Fibroblast of skin of right quadriceps (primary cell): ENCODE measurements around the gene NR2E1.
A peak's percentile ranks its signal among the peaks of the same experiment; 100 is the strongest.

Experiments used
- DNase-seq: peaks from one replicate; pipeline ENCODE4 v3.0.0-alpha.2; 2013

The NR2E1 gene

DNA sequence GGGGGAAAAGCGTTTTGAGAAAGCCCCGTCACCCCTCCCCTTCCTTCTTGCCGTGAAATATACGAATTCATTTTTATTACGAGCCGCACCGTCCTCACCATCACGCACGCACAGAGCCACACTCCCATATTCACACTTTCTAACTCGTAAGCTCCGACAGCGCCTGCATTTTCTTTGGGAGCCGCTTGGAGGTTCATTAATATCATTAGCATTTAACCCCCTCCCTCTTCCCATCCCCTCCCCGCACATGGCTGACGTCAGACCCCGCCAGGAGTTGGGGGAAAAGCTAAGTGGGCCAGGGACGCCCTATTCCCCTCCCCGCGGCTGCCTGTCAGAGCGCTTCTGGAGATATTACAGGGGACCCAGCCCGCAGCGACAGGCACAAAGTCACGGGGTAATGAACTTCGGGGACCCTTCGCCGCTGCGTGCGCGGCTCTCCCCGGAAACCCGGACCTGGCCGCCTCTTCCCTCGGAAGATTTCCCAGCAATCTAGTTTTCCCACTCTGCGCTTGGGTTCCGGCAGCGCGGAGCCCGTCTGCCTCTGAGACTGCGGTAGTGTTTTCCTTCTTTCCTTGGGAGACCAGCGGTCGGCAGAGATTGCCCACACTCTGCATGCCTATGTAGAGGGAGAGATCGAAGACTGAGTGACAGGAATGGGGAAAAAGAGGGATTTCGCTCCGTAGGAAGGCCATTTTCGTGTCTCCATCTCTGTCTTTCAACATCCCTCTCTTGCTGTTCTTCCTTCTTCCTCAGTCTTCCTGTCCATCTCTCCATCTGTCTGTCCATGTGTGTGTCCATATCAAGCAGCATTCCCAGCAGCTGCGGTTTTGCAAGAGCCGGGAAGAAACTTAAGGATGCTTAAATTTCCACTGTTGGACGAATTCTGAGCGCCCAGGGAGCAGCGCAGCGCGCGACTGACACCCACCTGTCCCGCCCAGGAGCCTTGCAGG is at the start of gene NR2E1:
TSS of gene NR2E1 (plus strand) at position 309 of the 950 bp plus-strand sequence. CDS start 744 bp downstream, outside the sequence.
- DNase-seq: no peak

DNA sequence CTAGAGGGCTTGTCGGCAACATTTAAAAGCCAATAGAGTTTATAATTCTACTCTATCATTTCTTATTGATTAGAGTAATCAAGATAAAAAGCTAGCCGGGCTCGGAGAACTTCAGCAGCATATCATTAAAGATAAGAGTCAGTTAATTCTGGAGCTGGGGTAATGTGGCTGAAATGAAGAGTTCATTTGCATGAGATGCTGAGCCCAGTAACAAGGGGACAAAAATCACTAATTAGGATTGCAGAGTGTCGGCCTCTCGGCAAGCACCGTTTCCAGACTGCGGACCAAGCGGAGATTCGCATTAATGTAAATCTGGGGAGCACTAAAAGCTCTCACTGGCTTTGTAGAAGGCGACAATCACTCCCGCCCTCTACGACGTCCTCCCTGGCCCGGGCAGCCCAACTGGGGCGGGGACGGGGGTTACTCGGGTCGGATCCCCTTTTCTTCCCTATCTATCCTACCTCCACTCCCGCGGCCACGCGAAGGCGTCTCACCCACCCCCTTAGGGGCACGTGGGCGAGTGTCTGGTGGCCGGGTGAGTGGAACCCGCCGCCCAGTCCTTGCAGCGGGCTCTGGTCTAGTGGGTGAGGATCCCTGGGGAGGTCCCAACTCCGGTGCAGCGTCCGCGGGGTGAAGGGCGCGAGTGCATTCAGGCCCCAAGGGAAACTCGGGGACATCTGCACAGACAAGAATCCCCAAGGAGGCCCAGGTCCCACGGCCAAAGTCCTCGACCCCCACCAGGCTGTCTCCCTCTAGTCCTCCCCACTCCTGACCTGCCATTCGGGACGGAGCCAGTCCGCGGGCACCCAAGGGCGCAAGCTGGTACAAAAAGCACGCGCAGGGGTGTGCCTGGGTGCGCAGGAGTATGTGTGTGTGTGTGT is 49.0 kb upstream of the NR2E1 start:
- no peak for DNase-seq

DNA sequence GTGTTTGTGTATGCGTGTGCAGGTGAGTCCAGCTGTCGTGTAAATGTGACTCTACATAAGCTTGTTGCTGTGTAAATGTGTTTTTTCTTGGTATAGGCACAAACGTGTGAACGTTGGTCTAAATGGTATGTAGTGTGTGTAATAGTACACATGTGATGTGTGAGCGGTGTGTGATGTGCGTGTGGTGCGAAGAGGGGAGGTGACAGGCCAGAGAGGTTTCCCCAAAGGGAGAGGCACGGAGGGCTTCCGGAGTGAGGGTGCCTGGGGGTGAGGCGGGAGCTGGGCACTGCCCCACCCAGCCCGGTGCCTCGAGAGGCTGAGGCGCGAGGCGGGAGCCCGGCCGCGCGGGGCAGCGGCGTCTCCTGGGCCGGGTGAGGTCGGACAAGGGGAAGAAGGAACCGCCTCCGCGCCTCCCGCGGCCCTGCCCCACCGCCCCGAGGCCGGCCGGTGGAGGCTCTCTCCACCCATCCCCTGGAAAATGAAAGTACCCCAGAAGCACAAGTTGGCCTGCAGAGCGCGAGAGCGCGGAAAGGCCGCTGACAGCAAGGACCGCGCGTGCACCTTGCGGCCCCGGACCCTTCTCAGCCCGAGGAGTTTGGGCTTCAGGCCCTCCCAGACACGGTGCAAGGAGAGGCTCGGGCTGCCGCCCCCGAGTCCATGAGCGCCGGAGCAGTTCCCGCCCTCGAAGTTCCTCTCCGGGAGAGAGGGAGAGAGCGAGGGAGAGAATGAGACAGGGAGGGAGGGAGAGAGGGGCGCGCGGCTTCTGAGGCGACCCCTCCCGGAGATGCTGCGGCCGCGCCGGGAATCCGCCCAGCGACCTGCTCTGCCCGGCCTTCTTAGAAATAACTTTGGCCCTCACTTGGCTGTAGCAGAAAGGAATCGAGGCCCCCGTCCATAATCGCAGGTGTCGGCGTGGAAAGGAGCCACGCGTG is 48.1 kb upstream of the NR2E1 start:
- no peak for DNase-seq

DNA sequence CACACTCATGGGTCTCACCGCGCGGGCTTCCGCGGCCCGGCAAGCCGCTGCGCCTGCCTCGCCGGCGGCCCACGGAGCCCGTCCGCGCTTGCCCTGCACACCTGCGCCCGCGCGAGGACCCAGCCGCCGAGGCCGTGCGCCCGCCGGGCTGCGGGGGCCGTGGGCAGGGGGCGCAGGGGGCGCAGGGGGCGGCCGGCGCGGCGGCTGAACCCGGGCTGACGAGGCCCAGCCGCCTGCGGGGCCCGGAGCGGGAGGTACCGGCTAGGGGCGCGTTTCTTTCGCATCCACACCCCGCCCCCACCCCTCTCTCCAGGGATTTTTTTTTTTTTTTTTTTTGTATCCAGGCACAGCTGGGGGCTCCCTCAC is 47.5 kb upstream of the NR2E1 start:
- DNase-seq: no peak

DNA sequence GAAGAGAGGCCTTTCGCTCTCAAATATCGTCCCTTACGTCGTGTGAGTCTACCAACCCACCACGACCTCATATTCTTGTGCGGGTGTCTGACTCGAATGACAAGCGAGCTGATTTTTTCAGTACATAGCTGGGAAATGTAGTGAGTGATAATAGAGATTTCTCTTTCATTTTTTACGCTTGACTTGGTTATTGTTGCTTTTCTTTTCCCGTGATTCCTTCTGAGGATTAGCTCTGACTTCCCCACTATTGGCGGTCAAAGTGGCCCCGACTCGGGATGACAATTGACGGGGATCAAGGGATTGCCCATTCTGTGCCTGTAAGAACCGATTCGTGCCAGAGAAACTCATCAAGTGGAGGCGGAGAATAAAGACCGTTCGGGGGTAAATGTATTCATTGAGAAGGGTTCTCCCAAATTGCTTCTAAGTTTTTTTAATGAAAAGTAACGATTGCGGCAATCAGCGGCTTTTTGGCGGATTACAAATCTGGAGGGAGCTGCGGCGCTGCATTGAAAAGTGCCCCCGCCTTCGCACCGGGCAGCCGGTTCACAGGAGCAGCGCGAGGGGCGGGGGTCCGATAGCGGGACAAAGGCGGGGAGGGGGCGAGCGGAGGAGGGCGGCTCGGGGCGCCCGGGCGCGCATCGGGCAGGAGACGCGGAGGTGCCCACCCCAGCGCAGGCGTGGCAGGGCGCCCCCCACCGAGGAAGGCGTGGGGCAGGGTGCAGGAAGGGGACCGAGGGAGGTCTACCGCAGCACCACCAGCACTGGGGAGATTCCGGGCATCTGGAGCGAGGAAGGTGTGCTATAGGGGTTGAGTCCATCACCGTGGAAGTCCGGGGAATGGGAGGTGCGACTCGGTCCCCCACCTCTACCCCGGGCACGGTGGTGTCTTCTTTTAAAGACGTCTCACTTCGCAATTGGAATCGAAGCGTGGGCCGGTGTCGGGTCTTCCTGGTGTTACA is 46.7 kb upstream of the NR2E1 start:
- DNase-seq: no peak

DNA sequence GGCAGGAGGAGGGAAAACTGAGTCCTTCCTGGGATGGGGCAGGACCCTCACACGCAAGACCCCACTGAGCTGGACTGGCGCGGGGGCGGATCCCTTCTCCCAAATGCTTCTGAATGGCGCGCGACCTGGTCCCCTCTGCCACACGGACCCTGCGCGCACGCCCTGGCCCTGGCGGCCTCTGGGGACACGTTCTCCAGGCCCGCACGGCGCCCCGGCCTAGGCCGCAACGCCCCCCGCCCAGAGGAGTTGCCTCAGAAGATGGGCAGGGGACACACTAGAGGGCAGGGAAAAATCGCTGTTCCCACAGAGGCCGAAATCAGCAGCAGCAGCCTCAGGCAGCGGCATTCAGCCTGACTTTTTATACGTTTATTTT is 46.1 kb upstream of the NR2E1 start:
- DNase-seq: no peak

DNA sequence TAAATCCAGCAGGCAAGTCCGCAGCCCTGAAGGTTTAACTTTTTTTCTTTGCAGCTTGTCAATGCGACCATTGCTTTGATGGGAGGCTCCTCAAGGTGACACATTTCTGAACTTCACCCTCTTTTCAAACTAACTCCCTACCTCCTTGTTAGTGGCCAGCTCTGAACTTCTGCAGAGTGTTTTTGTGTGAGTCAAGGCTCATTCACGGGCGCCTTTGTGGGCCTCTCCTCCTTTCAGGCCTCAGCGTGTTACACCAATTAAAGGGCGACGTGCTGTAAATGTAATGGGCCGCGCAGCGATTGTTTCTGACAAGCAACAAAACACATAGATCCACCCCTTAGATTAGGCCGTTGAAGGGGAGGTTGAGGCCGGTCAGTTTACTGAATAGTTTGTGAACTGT is 45.5 kb upstream of the NR2E1 start:
- no peak for DNase-seq

DNA sequence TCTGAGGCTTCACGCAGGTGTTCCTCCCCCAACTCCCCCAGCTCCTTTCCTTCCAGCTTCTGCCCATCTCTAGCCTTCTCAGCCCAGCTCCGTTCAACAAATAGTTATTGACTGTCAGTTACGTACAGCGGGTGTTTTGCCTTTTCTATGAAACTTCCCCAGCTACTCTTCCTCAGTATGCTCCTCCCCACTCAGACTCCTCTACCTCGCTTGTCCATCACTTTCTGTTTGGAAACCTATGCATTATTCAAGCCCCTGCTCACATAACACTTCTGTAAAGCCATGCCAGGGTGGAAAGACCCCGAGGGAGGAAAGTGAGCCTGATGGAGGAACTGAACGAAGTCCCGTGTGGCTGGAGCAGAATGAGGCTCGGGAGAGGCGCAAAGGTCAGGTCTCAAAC is 44.2 kb upstream of the NR2E1 start:
- no peak for DNase-seq

DNA sequence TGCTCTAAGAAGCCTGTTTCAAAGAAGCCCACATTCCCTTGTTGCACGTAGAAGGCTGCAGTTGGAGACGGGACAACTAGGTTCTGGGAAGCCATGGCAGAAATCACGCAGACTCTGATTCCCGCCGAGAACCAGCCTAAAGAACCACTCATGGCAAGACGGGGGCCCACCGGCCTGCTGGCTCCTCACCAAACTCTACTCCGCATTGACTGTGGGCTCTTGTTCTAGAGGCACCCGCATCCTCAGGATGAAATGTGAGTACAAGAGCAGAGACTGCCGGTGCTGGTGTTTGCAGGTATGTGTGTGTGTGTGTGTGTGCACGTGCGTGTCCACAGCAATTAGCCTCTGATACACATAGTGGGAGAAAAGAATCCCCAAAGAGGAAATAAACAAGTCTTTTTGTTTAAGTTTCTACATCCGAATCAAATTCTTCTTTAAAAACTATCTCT is 42.3 kb upstream of the NR2E1 start:
- DNase-seq: no peak

DNA sequence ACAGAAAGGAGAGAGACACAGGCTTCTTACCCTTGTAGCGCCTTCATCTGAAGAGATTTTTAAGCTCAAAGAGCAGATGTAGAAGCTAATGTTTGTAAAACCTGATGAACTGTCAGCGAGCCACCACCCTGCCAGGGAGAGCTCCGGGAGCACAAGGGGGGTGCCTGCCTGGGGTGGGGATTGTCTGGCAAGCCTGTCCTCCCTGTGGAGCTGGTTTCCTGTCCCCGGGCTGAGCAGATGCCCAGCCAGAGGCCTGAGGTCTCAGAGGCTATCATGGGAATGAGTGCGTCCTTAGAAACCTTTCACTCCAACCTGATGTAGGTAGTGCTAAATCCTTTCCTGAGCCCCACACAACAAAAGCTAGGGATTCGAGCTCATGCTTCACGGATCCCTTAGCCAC is 41.9 kb upstream of the NR2E1 start:
- DNase-seq: no peak

DNA sequence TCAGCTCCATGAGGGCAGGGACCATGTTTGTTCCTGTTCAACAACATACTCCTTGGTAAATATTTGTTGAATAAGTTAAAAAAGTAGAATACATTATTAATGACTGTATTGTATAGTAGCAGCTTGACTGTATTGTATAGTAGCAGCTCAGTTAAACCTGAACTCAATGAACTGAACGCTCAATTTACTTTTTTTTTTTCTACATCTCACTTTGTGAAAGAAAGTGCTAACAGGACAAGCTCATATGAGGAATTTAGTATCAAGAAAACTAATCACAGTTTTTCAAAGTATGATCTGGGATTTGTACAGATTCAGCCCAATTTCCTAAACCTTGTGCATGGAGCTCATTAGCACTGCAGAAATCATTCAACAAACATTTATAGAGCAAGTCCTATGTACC is 38.8 kb upstream of the NR2E1 start:
- DNase-seq: no peak

DNA sequence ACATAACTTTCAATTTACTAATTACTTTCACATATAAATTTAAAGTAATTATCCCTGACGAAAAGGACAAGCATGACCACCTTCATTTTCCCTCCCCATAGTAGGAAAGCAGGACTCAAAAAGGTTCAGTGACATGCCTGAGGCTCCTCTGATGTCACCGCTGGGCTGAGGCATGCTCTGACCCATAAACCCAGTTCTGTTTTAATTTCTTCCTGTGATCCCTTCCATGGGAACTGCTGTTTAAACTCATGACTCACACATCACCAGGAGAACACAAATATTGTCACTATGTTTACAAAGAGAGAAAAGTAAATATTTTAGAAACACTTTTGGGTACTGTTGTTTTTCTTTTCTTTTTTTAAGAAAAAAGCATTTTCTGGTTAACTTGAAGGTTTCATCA is 38.0 kb upstream of the NR2E1 start:
- DNase-seq: no peak

DNA sequence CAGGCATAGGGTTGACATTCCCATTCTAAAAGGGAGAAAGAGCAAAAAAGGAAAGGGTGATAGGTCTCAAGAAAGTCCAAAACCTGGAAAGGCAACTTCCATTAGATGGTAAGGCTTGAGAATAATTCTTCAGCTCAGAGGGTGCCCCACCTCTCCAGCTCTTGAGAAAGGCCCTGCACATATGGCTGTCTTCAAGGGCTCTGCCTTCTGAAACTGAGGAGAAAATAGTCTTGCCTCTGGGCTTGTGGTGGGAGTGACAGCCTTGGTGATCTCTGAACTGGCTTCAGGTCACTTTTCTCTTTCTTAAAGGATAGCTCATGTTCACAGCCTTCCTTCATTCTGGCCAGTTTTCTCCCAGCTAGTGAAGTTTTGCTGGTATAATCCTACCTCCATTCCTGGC is 35.6 kb upstream of the NR2E1 start:
- no peak for DNase-seq

DNA sequence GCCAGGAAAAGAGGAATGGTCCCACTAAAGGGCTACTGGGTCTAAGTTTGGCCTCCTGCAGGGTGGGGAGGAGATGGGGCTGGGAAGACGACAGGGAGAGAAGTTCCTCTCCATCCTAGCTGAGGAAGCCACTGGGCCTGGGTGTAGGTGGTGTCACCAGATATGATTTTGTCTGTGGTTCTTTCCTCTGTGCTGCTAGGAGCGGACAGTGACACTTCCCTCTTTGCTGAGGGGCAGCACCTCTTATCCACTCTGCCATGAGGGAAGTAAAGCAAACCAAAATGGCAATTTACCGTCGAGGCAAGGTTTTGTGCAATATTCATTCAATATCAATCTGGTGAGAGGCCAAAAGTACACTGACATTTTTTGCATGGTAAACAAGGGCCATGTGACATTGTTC is 33.0 kb upstream of the NR2E1 start:
- DNase-seq: no peak

DNA sequence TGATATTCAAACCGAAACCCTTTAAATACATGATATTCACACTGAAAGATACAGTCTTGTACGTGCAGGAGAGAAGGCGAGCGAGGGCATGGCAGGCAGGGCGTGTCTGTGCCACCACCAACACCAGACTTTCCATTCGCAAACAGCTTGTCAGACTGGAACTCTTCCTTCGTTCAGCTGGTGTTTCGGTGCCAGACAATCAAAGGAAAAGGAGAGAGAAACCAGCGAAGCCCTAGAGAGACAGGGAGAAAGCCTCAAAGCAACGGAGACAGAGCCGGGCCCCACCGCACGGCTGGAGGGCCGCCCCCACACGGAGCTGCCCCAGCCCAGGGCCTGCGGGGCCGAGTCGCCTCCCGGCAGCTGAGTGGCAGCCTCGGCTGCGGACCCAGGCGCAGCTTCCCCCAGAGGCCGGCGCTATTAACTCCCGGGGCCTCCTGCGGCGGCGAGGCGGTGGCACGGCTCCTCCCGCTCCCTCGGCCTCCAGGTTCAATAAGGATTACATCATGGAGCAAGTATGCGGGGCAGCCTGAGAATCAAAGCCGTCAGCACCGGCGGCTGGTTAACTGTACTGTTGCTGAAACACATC is 32.1 kb upstream of the NR2E1 start:
- DNase-seq: peak; percentile 78

DNA sequence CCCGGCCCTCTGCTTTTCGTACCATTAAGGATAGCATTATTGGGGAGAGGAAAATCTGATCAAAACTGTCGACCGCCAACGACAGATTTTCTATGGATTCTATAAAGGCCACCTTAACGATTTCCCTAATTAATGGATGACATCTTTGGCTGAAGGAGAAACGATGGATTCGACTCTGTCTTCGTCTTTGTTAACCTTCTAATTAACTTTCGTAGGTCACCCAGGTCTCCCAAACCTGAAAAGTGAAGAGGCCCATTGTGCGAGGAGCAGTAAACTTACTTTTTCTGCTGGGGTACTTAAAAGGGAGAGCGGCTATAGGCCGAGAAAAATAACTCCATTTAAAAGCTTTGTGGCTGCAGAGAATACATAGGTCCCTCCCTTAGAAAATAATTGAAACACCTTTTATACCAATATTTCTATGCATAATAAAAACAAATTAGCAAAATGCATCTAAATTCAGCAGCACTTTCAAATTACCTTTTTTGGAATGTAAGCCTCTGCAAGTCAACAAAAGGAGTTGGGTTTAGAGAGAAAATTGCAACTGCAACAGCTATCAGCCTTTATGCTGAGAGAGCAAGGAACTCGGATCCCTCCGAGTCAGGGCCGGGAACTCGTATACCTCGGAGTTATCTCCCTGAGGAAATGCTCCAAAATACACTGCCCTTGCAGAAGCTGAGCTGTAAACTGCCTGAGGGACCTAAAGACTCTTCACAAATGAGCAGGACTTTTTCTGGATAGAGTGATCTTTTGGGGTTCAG is 31.4 kb upstream of the NR2E1 start:
- no peak for DNase-seq

DNA sequence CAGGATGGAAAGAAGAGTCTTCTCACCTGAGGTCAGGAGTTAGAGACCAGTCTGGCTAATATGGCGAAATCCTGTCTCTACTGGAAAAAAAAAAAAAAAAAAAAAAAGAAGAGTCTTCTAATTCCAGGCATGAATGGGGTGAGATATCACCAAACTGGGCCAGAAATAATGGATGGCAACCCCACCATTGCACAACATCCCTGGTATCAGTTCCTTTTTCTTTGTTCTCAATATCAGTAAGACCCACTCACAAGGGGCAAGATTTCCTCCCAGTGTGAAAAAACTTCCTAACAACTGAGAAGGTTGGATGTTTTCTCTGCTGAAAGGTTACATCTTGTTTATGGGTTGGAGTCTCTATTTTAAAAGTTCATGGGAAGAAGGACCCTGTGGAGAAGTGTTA is 23.6 kb upstream of the NR2E1 start:
- no peak for DNase-seq

DNA sequence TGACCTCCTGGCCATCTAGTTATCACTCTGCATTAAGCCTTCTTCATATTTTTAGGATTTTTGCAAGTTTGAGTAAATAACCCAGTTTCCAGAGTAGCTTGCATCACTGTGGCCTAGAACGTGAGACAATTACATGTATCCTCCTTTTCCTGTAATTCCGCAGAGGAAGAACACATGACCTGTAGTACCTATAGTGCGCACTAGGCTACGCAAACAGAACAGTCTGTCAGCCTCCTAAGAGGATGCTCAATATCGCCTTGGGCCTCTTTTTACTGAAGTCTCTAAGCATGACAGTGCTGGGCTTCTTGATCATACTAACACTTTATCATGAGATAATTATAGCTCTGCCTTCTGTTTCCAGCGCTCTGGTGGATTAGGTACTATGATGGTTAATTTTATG is 20.2 kb upstream of the NR2E1 start:
- DNase-seq: no peak

DNA sequence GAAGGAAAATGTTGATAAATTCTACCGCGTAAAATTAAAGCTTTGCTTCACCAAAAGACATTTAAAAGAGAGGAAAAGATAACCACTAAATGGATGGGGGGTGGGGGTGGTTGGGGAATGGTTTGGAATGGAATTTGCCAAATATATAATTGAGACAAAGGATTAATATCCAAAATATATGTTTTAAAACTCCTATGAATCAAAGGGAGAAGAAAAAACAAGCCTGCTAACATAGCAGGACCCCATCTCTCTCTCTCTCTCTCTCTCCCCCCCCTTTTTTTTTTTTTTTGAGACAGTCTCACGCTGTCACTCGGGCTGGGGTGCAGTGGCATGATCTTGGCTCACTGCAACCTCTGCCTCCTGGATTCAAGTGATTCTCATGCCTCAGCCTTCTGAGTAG is 13.4 kb upstream of the NR2E1 start:
- DNase-seq: no peak

DNA sequence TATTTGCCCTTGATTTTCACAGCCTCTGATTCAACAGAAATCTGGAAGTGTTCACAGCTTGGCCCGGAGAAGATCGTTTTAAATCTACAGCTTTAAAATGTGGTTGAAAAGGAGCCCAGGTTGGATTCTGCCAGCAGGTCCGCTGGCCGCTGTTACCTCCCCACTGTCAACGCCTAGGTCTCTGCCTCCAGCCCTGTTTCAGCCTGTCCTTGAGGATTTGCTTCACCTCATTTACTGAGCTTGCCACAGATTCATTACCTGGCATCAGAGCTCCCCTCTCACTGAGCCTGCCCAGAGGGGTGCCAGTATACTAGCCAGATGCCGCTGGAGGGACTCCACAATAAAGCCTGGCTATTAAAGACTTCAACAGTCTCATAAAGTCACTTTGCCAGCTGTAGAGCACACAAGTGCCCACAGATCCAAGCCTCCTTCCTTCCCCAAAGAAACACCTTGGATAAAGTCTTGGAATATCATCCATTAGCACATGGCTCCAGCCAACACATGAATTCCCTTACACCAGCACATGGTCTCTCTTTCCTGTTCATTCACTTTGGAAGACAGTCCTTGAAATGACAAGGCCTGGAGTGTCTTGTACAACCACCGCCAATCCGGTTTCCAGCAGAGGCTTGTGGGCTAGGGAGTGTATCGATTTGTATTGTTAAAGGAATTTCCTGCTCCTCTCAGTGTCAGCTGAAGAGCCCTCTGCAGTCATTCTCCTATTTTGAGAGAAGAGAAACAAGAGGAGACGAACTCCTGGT is 9.5 kb upstream of the NR2E1 start:
- no peak for DNase-seq
